GM23338 (cell line): ENCODE measurements around the gene KCNN2.

Experiments used
- EZH2 ChIP-seq: fragments of 200-600 bp; sonication (generic); IDR thresholded peaks from one replicate; pipeline ENCODE4 v1.8.0; 2017; ENCODE audit warnings: antibody characterized with exemption, mild to moderate bottlenecking, low read depth; ENCODE audit not compliant: unreplicated experiment
- JUNB ChIP-seq: IDR thresholded peaks from one replicate; pipeline ENCODE4 v1.6.1; 2016; ENCODE audit warnings: antibody characterized with exemption; ENCODE audit not compliant: unreplicated experiment
- TF ChIP-seq, protein P1 (sequence below), 2 experiments: fragments of 200-600 bp in 1 of 2; sonication (generic) in 1 of 2; conservative IDR thresholded peaks; 2 replicates each; pipeline versions ENCODE4 v1.5.1 to v1.6.1; 2016 to 2017; ENCODE audit warnings: antibody characterized with exemption in 2 of 2, low read depth in 2 of 2, mild to moderate bottlenecking in 2 of 2, moderate library complexity in 1 of 2

- TF ChIP-seq, protein P1, sequence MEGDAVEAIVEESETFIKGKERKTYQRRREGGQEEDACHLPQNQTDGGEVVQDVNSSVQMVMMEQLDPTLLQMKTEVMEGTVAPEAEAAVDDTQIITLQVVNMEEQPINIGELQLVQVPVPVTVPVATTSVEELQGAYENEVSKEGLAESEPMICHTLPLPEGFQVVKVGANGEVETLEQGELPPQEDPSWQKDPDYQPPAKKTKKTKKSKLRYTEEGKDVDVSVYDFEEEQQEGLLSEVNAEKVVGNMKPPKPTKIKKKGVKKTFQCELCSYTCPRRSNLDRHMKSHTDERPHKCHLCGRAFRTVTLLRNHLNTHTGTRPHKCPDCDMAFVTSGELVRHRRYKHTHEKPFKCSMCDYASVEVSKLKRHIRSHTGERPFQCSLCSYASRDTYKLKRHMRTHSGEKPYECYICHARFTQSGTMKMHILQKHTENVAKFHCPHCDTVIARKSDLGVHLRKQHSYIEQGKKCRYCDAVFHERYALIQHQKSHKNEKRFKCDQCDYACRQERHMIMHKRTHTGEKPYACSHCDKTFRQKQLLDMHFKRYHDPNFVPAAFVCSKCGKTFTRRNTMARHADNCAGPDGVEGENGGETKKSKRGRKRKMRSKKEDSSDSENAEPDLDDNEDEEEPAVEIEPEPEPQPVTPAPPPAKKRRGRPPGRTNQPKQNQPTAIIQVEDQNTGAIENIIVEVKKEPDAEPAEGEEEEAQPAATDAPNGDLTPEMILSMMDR (conservative IDR thresholded peaks at IDR 0.05; ENCODE audit: low read depth in 2 of 2), result no peak
- TF ChIP-seq EZH2, result no peak
- no peak for TF ChIP-seq JUNB
These were observed 105.3 kb downstream of the KCNN2 start for GRCh38 chr5:114467171-114467570.
